HG02870 (cell line): ENCODE results near the gene CSNK1G3.

Experiments used
- ATAC-seq: cut with Tn5 transposase; IDR thresholded peaks from one replicate; pipeline ENCODE4 v1.9.1; 2021; ENCODE audit warnings: mild to moderate bottlenecking, moderate library complexity; ENCODE audit not compliant: unreplicated experiment

Gene CSNK1G3

DNA sequence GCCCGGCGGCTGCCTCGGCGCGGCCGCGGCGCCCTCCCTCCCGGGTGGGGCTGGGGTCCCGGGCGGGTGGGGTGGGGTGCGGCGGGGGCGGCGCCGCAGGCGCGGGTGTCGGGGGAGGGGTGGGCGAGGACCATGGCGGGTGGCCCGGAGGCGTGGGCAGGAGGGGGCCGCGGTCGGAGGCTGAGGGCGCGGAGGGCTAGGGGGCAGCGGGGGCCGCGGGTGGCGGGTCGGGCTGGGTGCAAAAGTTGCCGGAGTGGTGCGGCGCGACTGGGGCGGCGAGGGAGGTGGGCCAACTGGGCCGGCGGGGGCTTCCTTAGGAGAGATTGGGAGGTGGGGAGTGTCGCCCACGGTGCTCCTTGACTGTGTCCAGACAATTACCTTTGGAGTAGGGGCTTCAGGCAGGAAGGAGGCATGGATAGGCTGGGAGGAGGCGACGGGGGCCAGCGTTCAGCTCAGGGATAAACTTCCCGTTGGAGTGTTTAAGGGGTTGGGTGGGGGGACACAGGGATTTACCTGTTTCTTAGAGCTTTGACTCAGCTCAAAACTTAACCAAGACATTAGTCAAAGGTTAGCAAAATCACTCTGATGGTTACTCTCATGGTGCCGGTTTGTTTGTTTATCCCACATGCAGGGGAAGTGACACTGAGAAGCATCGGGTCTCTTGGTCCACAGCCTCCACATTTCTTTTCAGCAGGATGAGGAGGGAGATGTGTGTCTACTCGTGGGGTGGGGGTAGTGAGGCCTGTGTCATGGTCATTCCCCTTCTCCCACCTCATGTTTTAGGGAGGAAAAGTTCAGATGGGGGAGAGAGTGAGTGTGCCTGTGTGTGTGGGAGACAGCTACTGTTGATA is 859 bp downstream of the CSNK1G3 start:
- ATAC-seq = peak; percentile 24

DNA sequence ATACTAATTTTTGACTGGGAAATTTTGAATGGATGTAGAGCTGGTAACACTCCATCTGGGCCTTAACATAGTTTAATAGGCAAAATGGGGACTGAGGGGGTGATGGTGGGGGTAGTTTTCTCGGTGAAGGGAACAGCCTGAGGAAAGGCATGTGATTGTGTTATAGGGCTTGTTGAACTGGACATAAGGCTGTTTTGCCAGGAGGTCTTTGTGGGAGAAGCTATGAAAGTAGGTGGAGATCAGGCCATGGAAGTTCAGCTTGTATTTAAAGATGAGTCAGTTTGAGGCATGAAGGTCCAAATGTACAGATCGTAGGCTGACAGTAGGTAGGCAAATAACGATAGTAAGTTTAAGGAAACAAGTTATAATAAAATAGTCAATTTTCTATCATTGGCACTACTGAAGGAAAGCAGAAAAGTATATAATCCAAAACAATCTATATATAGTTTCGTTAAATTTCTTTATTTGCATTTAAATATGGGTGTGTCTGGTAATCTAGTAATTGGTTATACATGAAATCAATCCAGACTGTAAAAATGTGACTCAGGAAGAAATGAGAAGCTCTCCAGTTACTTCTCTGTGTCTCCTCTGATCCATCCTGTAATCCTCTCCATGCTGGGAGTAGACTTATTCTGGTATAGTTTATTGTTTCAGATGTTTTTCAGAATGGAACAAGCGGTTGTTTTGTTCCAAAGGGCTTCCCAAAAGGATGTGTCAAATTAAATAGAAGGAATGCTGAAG is 2.8 kb downstream of the CSNK1G3 start:
- no peak for ATAC-seq

DNA sequence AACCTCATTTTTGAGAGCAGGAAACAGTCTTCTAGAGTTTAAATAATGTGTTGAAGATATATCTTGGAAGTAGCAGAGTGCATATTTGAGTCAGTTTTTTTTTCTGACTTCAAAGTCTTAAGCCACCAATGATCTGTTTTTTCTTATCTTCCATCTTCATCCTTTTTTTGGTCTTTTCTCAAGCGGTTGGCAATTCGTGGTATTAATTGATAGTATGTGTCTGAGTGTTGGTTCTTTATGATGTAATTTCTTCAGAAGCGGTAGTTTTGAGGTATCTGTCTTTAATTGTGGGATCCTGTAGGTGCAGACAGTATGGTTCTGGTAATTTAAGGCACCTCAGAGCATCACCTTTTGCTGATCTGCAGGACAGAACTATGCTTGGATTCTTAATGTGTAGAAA is 3.9 kb downstream of the CSNK1G3 start:
- ATAC-seq = no peak

DNA sequence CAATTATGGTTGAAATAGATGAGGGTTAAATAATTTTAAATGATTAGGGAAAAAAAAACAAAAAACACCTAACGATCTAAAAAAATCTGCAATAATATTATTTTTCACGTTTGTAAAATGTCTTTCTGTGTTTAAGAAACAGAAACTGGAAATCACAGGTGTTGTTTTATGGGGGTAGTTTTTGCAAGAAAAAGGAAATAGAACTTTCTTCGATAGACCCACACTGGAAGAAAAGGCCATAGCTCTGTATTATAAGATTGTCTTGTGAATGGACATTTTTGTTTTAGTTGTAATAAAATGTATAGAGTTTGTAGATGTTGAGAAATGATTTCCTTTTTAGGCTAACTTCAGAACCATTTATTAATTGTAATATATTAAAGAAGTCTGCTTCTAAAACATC is 5.5 kb downstream of the CSNK1G3 start:
- no peak for ATAC-seq

DNA sequence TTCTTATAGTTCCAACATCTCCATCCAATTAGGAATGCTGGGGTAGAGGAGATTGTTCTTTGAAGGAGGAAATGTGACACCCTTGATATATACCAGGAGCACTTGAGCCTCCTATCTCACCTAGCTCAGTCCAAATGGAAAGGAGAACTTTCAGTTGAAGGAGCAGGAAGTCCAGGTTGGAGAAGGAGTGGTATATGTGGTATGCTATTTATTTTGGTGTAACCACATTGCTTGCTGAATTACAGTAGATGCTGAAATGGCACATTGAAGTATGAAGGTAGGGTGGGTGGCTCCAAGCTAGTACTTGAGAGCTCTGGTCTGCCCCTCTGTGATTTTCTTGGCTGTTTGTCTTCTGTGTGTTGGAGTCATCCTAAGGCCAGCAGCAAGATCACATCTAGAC is 6.1 kb downstream of the CSNK1G3 start:
- ATAC-seq = peak; percentile 29

DNA sequence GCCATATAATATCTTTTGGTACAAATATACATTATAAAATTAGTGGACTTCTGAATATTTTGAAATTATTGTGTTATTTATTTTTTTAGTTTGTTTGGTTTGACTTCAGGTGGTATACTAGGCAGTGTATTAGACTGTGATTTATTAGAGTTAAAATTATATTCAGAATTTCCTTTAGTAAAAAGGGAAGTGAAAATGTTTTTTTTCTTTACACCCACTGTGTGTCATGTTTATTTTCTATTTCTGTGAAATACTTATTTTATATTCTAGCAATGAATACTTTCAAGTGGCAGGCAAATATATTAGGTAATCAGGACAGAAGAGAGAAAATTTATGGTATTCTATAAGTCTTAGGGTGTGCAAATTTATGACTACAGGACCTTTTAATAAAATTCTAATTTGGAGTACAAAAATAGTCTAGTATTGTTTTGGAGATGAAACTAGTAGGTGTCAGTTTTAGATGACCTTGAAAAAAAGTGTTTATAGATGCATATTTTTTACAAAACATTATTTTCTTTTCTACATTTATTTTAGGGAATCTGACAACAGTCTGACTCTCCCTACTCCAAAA is 8.8 kb downstream of the CSNK1G3 start:
- ATAC-seq = peak; percentile 63

DNA sequence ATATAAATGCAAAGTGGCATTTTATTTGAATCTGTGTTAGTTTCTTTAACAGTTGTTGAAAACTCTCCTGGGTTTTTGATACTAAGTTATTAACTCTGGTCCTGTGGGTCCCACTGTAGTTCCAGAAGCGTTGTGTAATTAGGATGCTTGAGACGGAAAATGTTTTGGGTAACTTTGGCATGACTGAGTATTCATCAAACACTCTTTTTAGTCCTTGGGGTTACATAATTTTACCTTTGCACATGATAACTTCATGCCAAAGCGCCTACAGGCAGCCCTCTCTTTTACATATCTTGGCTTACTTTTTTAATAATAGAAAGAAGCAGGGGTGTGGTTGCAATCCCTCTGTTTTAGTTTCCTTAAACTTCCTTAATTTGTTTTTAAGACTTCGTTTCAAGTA is 12.2 kb downstream of the CSNK1G3 start:
- no peak for ATAC-seq

DNA sequence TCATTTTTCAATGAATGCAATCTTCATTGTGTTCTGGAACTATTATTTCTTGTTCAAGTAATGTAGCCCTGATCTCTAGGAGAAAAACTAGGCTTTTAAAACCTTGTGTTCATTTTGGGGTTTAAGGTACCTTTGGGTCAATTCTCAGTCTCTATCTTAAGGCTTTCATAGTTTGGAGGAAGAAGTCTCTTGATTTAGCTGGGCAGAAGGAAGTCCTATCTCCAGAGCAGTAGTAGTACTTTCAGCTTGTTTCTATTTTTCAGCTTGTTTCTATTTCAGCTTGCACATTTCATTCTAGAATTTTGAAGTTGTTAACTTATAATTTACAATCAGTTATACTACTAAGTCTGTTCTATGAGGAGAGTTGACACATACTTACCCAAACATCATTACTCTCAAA is 15.2 kb downstream of the CSNK1G3 start:
- no peak for ATAC-seq

DNA sequence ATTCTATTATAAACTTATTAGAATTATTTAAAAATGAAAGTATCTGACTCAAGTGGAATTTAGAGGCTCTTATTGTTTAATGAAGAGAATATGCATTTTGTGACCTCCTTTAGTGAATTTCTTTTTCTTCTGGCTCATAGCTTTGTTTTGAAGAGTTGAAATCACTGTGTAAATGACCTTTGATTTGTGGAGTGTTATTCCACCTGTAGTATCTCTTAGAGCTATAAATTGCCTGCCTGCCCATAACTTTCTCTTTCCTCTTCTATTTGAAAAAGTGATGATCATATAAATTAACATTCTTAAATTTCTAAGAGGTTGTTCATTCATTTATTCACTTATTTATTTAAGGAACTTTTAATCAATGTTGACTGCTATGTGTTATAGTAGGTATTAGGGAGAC is 16.1 kb downstream of the CSNK1G3 start:
- ATAC-seq = no peak

DNA sequence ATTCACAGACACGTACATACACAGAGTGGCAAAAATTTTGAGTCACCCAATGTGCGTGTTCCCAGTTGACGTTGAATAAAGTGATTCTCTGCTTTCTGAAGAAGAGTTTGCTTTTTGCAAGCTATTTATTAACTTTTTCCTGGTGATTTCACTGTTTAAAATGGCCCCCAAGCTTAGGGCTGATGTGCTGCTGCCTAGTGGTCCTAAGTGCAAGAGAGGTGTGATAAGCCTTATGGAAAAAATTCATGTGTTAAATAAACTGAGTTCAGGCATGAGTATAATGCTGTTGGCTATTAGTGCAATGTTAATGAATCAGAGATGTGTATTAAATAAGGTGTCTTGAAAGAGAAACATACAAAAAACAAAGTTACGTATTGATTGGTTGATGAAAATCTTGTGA is 16.9 kb downstream of the CSNK1G3 start:
- ATAC-seq = no peak

DNA sequence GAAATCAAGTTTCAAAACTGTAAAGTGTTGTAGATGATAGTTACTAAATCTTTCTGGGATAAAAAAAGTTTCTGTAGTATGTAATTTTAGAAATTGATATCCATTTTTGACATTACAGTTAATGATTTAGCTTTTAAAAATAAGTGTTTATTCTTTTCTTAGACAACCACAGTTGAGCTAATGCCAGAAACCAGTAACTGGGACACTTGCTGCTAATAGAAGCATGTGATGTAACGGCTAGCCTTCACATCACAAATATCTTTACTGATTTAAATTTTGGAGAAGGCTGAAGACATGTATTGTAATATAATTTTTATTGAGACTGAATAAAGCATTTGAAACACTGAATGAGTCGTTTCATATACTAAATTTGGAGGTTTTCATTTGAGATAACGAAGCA is 18.8 kb downstream of the CSNK1G3 start:
- no peak for ATAC-seq

DNA sequence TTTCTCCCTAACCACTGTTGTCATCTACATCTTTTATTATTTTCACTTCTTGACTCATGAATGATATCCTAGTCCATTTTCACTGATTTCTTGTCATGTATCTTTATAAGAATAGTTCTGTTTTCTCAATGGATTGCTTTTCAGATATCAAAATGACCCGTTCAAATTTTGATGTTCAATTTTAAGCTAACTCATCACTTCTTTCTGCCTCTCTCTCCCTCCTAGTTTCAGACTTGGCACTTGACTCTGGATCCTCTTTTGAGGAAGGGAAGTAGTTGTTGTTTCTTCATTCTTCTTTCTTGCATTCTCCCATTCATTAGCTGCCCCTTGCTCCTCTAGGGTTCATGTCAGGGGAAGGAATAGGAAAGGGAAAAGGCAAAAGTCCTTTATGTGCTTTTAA is 23.7 kb downstream of the CSNK1G3 start:
- ATAC-seq = no peak

DNA sequence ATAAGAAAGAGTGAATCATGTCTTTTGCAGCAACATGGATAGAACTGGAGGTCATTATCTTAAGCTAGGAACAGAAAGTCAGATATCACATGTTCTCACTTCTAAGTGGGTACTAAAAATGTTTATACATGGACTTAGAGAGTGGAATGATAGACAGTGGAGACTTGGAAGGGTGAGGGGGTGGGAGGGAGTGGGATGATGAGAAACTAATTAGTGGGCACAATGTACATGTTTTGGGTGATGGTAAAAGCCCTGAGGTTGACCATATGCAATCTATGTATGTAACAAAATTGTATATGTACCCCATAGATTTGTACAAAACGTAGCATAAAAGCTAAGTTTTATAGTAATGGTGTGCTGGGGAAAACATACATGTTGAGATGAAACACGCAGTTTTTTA is 25.3 kb downstream of the CSNK1G3 start:
- ATAC-seq = no peak

DNA sequence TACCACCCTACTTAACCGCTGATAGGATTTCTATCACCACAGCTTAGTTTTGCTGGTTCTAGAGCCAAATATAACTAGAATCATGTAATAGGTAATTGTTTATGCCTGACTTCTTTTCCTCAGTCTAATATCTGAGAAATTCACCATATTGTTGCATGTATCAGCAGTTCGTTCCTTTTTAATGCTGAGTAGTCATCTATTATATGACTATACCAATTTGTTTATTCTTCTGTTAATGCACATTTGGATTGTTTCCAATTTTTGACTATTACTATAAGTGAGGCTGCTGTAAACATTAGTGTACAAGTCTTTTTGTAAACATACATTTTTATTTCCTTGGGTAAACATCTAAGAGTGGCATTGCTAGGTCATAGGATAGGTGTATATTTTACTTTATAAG is 25.9 kb downstream of the CSNK1G3 start:
- no peak for ATAC-seq

DNA sequence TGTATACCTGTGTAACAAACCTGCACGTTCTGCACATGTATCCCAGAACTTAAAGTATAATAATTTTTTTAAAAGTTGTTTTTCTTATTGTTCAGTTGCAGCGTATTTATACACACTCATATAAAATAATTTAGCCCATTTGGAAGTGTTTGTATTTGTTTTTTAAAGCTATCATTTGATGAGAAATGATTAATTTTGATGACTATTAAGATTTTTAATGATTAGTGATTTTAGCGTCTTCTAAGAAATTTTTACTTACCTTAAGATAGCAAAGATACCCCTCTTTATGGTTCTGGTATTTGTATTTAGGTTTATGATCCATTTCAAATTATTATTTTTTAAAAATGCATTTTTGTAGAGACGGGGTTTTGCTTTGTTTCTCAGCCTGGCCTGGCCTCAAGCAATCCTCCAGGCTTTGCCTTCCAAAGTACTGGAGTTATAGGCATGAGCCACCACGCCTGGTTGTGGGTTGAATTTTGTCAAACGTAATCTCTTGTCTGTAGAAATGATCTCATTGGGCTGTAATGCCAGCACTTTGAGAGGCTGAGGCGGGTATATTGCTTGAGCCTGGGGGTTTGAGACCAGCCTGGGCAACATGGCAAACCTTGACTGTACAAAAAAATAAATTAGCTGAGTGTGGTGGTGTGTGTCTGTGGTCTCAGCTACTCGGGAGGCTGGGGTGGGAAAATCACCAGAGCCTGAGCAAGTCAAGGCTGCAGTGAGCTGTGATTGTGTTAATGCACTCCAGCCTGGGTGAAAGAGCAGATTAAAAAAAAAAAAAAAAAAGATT is 26.9 kb downstream of the CSNK1G3 start:
- no peak for ATAC-seq

DNA sequence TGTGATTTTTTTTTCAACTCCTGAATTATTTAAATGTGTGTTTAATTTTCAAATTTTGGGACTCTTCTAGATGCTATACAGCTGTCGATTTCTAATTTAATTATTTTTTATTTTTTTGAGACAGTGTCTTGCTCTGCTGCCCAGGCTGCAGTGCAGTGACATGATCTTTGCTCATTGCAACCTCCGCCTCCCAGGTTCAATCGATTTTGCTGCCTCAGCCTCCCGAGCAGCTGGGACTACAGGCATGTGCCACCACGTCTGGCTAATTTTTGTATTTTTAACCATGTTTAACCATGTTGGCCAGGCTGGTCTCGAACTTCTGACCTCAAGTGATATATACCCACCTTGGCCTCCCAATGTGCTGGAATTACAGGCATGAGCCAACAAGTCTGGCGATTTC is 28.6 kb downstream of the CSNK1G3 start:
- no peak for ATAC-seq

DNA sequence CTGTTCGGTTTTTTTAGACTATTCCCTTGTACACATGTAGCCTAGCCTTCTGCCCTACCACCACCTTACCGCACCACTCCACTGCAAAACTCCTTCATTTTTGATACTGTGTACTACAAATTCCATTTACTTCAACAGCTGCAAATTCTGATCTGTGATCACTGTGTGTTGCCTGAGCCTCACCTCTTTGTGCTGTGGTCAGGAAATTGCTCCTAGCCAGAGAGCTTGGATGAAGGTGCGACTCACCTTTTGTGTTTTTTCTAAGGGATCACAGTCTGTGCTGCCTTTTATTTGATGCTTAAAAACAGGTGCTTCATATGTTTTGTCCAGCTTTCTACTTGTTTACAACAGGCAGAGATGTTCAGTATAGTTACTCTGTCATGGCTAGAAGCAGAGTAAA is 31.5 kb downstream of the CSNK1G3 start:
- ATAC-seq = no peak

DNA sequence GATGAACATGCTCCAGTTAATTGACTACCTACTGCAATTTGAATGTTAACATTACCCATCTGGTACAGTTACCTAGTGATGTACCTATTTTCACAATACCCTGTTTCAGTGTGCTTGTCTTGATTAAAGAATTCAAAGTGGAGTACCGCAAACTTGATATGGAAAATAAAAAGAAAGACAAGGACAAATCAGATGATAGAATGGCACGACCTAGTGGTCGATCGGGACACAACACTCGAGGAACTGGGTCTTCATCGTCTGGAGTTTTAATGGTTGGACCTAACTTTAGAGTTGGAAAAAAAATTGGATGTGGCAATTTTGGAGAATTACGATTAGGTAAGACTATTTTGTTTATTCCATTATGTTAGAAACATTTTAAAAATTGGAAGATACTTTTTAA is 33.5 kb downstream of the CSNK1G3 start:
- ATAC-seq = no peak

DNA sequence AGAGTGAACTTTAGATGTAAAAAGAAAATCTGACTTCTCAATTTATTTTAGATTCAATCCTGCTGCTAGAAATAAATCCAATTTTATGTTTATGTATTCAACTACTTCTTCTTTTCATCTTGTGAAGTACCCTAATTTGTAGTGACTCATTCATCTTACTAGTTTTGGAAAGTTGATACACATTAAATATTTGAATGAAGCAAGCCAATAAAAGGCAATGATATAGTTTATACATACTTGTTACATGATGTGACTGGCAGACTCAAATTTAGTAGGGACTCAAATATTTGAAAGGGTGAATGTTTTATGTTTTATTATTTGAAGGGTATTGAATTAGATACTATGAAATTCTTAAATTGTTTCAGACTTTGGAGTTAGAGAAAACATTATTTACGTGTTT is 34.7 kb downstream of the CSNK1G3 start:
- no peak for ATAC-seq

DNA sequence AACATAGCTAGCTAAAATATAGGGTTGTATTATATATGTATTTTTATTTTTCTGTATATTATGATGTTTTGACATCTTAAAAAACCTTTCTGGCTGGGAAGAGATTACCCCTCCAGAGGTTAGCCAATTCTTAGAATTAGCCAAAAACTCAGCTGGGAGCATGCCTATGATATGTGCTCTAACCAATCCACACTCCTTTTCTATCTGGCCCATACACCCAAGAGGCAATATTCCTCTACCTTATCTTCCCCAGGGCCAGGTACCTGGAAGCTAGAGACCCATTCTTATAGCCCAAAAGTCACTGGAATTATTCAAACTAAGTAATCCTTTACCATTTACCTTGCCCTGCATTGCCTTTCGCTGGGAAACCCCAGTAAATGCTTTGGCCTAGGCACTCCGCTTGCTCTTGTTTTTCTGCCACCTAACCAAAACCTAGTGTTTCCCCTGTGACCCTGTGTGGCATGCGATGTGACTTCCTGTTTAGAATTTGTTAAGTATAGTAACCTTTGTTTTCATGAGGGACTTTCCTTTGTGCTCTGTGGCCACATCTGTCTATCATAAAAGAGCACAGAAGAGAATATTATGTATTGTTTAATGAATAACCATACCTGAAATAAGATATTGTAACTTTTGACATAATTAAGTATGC is 37.4 kb downstream of the CSNK1G3 start:
- ATAC-seq = peak; percentile 98

DNA sequence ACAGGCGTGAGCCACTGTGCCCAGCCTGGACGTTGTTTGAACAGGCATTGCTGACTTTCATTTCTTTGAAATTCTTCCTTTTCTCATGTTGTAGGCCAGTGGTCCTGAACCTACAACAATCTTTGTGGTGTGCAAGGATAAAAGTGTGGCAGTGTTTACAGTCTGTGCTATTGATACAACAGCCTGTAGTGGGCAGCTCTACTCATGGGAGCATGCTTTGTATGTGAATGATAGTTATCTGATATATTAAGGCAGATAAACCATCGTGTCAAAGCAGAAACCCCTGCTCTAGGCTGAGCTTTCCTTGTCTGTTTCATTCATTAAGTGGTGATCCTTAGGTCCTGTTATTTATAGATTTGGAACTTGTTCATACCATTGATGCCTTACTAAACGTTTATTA is 42.6 kb downstream of the CSNK1G3 start:
- no peak for ATAC-seq
